ENCODE data around the gene FAM221A. TPM values are rescaled to one million over a fixed set of nuclear protein-coding genes. Genes with fewer than 3 reads are reported as not detected.

FAM221A gene
- total RNA-seq (1 to 10 TPM; 1.8 to 2.8 TPM), total RNA-seq (0.85 to 13.3 (median 5.9) reads per million in 172 experiments)
- 4.5 TPM for polyA plus RNA-seq (2013, experiment 1 of 2)
- 5.0 TPM for polyA plus RNA-seq (2013, experiment 2 of 2)

GRCh38 chr7:23679898-23680413 is at the start of gene FAM221A:
FAM221A (plus strand) TSS chr7:23680199; CDS start chr7:23680219, 20 bp downstream.
- peak; percentile 60 to 91 (median 77) for DNase-seq
- CTCF ChIA-PET, result interaction anchor here (0.8 to 2.0 kb wide), 8 partner anchors 17 to 150 kb away, joined by 3 to 7 read pairs (median 4); partner anchors contain the start of gene STK31
- H3K4me3 Mint-ChIP-seq, result peak within 1 kb of the TSS; percentile 95
- peak; percentile 82 for TF ChIP-seq CTCF (IDR thresholded peaks at IDR 0.05)
- intact Hi-C loops (cut with DNase I, micrococcal nuclease), result loop anchor here in 1 of 2 experiments (2.0 to 10.0 kb wide), 5 partner anchors 81 to 1445 kb away; partner anchors contain the start of genes CYCS, MALSU1 and PALS2
- Histone ChIP-seq H3K36me3 (ENCODE audit: insufficient read depth, low read length) (no peaks in the 10 kb centered on the region), H3K9me3 (ENCODE audit: control insufficient read depth in 1 of 2, insufficient read depth in 1 of 2, low read length in 2 of 2) (no peaks in the 10 kb centered on the region), H3K27ac (ENCODE audit: low read depth in 1 of 2, low read length in 2 of 2) (peak within 1 kb of the TSS; percentile 1 to 56), H3K4me1 (ENCODE audit: insufficient read depth, low read length) (peaks cover 12% of the 10 kb centered on the region), H3K27me3 (ENCODE audit: control insufficient read depth in 1 of 2, insufficient read depth in 2 of 2, low read length in 2 of 2) (no peaks in the 10 kb centered on the region), H3K4me3 (ENCODE audit: low read length) (peak within 1 kb of the TSS; percentile 81)
- POLR2A ChIA-PET, result interaction anchor here (1.8 kb wide), 1 partner anchor 82 kb away, joined by 5 read pairs; no protein-coding TSS in a partner anchor
- H3K27me3 Mint-ChIP-seq, result peaks cover 7% of the 10 kb centered on the region
- no peaks in the 10 kb centered on the region for H3K9me3 Mint-ChIP-seq
- no peaks in the 10 kb centered on the region for H3K36me3 Mint-ChIP-seq (ENCODE audit: low read depth)
- peak; percentile 95 for ATAC-seq (ENCODE audit: poor library complexity)
- peak within 1 kb of the TSS; percentile 85 for H3K27ac Mint-ChIP-seq
- H3K4me1 Mint-ChIP-seq (ENCODE audit: low read depth), result peaks cover 14% of the 10 kb centered on the region

DNA sequence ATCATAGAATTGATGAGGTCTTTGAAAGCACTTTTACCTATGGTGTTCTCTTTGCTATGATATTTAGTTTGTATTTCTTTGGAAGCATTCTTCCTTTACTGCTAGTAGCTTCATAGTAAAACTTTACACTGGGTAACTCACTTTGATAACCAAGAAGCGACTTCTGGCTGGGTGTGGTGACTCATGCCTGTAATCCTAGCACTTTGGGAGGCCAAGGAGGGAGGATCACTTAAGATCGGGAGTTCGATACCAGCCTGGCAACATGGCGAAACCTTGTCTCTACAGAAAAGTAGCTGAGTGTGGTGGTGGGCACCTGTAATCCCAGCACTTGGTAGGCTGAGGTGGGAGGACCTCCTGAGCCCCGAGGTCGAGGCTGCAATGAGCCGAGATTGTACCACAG is 46.6 kb upstream of the FAM221A start:
- H3K9me3 Mint-ChIP-seq, result no peaks in the 10 kb centered on the region
- H3K27ac Mint-ChIP-seq, result no peak overlapping the region
- H3K36me3 ChIP-seq (ENCODE audit: insufficient read depth, low read length), result peaks cover 7% of the 10 kb centered on the region
- H3K27ac ChIP-seq (ENCODE audit: low read depth in 1 of 2, low read length in 2 of 2), result no peak overlapping the region
- DNase-seq (no peak), ATAC-seq (ENCODE audit: poor library complexity) (no peak)
- H3K27me3 Mint-ChIP-seq, result no peaks in the 10 kb centered on the region
- H3K4me1 Mint-ChIP-seq (ENCODE audit: low read depth), result peaks cover 3% of the 10 kb centered on the region
- H3K4me3 ChIP-seq (ENCODE audit: low read length), result no peak overlapping the region
- TF ChIP-seq CTCF (IDR thresholded peaks at IDR 0.05), result no peak
- CTCF ChIA-PET, result no interaction called here
- H3K27me3 ChIP-seq (ENCODE audit: control insufficient read depth in 1 of 2, insufficient read depth in 2 of 2, low read length in 2 of 2), result no peaks in the 10 kb centered on the region
- H3K36me3 Mint-ChIP-seq (ENCODE audit: low read depth), result peaks cover 4% of the 10 kb centered on the region
- POLR2A ChIA-PET, result no interaction called here
- no peaks in the 10 kb centered on the region for H3K4me1 ChIP-seq (ENCODE audit: insufficient read depth, low read length)
- H3K4me3 Mint-ChIP-seq, result no peak overlapping the region
- no peaks in the 10 kb centered on the region for H3K9me3 ChIP-seq (ENCODE audit: control insufficient read depth in 1 of 2, insufficient read depth in 1 of 2, low read length in 2 of 2)
- intact Hi-C loops (cut with DNase I, micrococcal nuclease), result no loop called here

- DNase-seq, result no peak
- ChIA-PET POLR2A (no interaction called here), CTCF (no interaction called here)
- no peaks in the 10 kb centered on the region for H3K36me3 ChIP-seq (ENCODE audit: insufficient read depth, low read length)
- no peaks in the 10 kb centered on the region for H3K27me3 Mint-ChIP-seq
- no peak for TF ChIP-seq CTCF (IDR thresholded peaks at IDR 0.05)
- H3K4me1 Mint-ChIP-seq (ENCODE audit: low read depth), result no peaks in the 10 kb centered on the region
- H3K9me3 ChIP-seq (ENCODE audit: control insufficient read depth in 1 of 2, insufficient read depth in 1 of 2, low read length in 2 of 2), result no peaks in the 10 kb centered on the region
- H3K36me3 Mint-ChIP-seq (ENCODE audit: low read depth), result peaks cover 28% of the 10 kb centered on the region
- no peaks in the 10 kb centered on the region for H3K4me1 ChIP-seq (ENCODE audit: insufficient read depth, low read length)
- no peak overlapping the region for H3K4me3 Mint-ChIP-seq
- H3K27ac Mint-ChIP-seq, result no peak overlapping the region
- no peak overlapping the region for H3K27ac ChIP-seq (ENCODE audit: low read depth in 1 of 2, low read length in 2 of 2)
- ATAC-seq (ENCODE audit: poor library complexity), result no peak
- no peaks in the 10 kb centered on the region for H3K27me3 ChIP-seq (ENCODE audit: control insufficient read depth in 1 of 2, insufficient read depth in 2 of 2, low read length in 2 of 2)
- intact Hi-C loops (cut with DNase I, micrococcal nuclease), result no loop called here
- H3K9me3 Mint-ChIP-seq, result no peaks in the 10 kb centered on the region
- H3K4me3 ChIP-seq (ENCODE audit: low read length), result no peak overlapping the region
These were observed 34.2 kb upstream of the FAM221A start for GRCh38 chr7:23645822-23646221.

Measured in CD4-positive, alpha-beta T cell (primary cell).